RWPE2 (cell line): ENCODE results near the gene EVL.

Source experiments
- ATAC-seq: fragments of 200-7000 bp; cut with Tn5 transposase; 3 replicates; pipeline ENCODE4 v1.9.1; 2021; ENCODE audit warnings: low read depth
- DNase-seq: peaks from one replicate; pipeline ENCODE4 v3.0.0-alpha.2; 2020; ENCODE audit warnings: low spot score
- H3K27ac ChIP-seq: fragments of 450-650 bp; 2 replicates; pipeline ENCODE4 v1.5.1; 2017; ENCODE audit warnings: mild to moderate bottlenecking; ENCODE audit not compliant: poor library complexity, severe bottlenecking
- H3K27me3 ChIP-seq: fragments of 250-450 bp; sonication (Bioruptor Pico); 2 replicates; pipeline ENCODE4 v1.5.1; 2021; ENCODE audit warnings: mild to moderate bottlenecking, moderate library complexity; ENCODE audit not compliant: insufficient read depth, poor library complexity, severe bottlenecking
- H3K36me3 ChIP-seq: fragments of 250-450 bp; sonication (Bioruptor Pico); 2 replicates; pipeline ENCODE4 v1.5.1; 2020; ENCODE audit warnings: low read depth, mild to moderate bottlenecking, moderate library complexity
- H3K4me1 ChIP-seq: fragments of 250-450 bp; sonication (Bioruptor Pico); 2 replicates; pipeline ENCODE4 v1.5.1; 2021; ENCODE audit warnings: mild to moderate bottlenecking, moderate library complexity; ENCODE audit not compliant: insufficient read depth, poor library complexity, severe bottlenecking
- H3K4me3 ChIP-seq: fragments of 250-450 bp; sonication (Bioruptor Pico); 2 replicates; pipeline ENCODE4 v1.5.1; 2021; ENCODE audit warnings: mild to moderate bottlenecking, moderate library complexity; ENCODE audit not compliant: severe bottlenecking
- H3K9me3 ChIP-seq: fragments of 250-450 bp; sonication (Bioruptor Pico); 2 replicates; pipeline ENCODE4 v1.5.1; 2021; ENCODE audit warnings: mild to moderate bottlenecking, moderate library complexity; ENCODE audit not compliant: severe bottlenecking
- TF ChIP-seq, protein P1 (sequence below): fragments of 450-650 bp; IDR thresholded peaks from one replicate; pipeline ENCODE4 v1.5.1; 2017; ENCODE audit warnings: mild to moderate bottlenecking, moderate library complexity; ENCODE audit not compliant: poor library complexity, severe bottlenecking

The EVL gene

DNA sequence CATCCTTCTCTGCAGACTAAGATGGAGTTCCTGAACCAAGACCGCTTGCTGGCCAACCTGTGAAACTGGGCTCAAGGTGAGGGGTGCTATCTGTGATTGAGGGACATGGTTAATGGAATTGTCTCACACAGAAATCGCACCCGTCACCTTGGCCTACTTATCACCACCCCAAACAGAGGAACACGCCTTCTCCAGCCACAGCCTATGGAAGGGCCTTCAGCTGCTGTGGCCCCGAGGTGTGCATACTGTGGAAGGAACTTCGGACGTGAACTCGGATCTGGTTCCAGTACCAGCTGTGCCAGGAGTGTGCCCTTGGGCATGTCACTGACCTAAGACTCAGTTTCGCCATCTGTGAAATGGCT lies 44.4 kb downstream of the EVL start:
- no peak overlapping the region for H3K4me3 ChIP-seq
- DNase-seq (peak; percentile 42), ATAC-seq (no peak)
- H3K36me3 ChIP-seq: no peaks in the 10 kb centered on the region
- no peaks in the 10 kb centered on the region for H3K27me3 ChIP-seq
- TF ChIP-seq, protein P1, sequence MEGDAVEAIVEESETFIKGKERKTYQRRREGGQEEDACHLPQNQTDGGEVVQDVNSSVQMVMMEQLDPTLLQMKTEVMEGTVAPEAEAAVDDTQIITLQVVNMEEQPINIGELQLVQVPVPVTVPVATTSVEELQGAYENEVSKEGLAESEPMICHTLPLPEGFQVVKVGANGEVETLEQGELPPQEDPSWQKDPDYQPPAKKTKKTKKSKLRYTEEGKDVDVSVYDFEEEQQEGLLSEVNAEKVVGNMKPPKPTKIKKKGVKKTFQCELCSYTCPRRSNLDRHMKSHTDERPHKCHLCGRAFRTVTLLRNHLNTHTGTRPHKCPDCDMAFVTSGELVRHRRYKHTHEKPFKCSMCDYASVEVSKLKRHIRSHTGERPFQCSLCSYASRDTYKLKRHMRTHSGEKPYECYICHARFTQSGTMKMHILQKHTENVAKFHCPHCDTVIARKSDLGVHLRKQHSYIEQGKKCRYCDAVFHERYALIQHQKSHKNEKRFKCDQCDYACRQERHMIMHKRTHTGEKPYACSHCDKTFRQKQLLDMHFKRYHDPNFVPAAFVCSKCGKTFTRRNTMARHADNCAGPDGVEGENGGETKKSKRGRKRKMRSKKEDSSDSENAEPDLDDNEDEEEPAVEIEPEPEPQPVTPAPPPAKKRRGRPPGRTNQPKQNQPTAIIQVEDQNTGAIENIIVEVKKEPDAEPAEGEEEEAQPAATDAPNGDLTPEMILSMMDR: no peak
- H3K9me3 ChIP-seq: no peaks in the 10 kb centered on the region
- no peak overlapping the region for H3K27ac ChIP-seq
- H3K4me1 ChIP-seq: peaks cover 20% of the 10 kb centered on the region

DNA sequence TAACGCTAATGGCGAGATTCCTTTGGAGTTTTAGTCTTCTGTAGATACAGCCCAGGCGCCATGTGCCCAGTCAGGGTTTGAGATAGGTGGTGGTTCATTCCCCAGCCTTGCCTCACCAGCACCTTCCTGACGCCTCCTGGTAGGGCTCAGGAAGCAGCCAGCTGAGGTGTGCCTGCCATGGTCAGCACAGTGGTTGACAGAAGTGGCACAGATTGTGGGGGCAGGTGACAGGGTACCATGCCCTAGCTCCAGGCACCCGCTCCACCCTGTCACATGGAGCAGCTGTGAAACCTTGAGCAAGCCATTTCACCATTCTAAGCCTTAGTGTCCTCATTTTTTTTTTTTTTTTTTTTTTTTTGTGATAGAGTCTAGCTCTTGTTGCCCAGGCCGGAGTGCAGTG lies 45.6 kb downstream of the EVL start:
- H3K27ac ChIP-seq: no peak overlapping the region
- no peaks in the 10 kb centered on the region for H3K36me3 ChIP-seq
- peaks cover 19% of the 10 kb centered on the region for H3K4me1 ChIP-seq
- H3K27me3 ChIP-seq: no peaks in the 10 kb centered on the region
- DNase-seq: peak; percentile 55
- TF ChIP-seq, protein P1: no peak
- ATAC-seq: no peak
- H3K4me3 ChIP-seq: no peak overlapping the region
- no peaks in the 10 kb centered on the region for H3K9me3 ChIP-seq

- Histone ChIP-seq H3K9me3 (no peaks in the 10 kb centered on the region), H3K4me1 (peaks cover 12% of the 10 kb centered on the region), H3K4me3 (no peak overlapping the region), H3K27me3 (no peaks in the 10 kb centered on the region), H3K27ac (no peak overlapping the region), H3K36me3 (no peaks in the 10 kb centered on the region)
- ATAC-seq: no peak
- TF ChIP-seq, protein P1: no peak
- DNase-seq: peak; percentile 24
Observed at GRCh38 chr14:100111931-100112704, 46.9 kb downstream of the EVL start.

DNA sequence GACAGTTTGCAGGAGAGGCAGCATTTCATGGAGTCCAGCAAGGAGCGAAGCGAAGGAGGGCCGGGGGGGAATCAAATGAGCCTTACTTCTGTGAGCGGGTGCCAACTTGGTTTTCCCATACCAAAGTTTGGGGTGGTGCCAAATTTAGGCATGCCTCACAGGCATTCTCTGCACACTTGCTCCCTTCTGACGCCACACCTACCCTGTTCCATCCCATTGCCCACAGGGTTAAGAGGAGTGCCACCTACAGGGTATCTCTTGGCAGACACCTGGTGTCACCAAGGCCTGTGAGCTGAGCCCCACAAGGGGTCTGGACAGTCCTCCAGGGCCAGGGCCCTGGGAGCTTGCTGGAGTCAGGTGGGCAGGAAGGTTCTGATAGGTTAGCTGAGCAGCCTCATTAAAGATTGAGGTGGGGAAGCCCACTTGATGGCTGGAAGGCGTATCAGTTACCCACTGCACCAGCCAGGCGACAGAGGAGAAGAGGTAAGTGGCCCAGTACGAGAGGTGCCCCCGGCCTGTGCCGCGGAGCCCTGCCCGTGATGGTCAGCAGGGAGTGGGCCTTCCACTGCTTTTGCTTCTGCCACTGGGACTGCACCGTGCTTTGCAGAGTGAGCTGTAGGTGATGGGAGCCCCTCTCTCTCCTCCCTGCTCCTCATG lies 49.0 kb downstream of the EVL start:
- Histone ChIP-seq H3K27me3 (no peaks in the 10 kb centered on the region), H3K9me3 (no peaks in the 10 kb centered on the region), H3K4me3 (no peak overlapping the region), H3K4me1 (no peaks in the 10 kb centered on the region), H3K27ac (no peak overlapping the region), H3K36me3 (no peaks in the 10 kb centered on the region)
- TF ChIP-seq, protein P1: no peak
- peak; percentile 42 for DNase-seq
- ATAC-seq: no peak

GRCh38 chr14:100115236-100115635 lies 50.0 kb downstream of the EVL start:
- no peak for ATAC-seq
- DNase-seq: no peak
- Histone ChIP-seq H3K4me1 (no peaks in the 10 kb centered on the region), H3K9me3 (no peaks in the 10 kb centered on the region), H3K36me3 (no peaks in the 10 kb centered on the region), H3K27me3 (no peaks in the 10 kb centered on the region), H3K4me3 (no peak overlapping the region), H3K27ac (no peak overlapping the region)
- TF ChIP-seq, protein P1: no peak
